K562 (cell line): ENCODE measurements around the gene GNA15. TPM values are rescaled to one million over a fixed set of nuclear protein-coding genes. Genes with fewer than 3 reads are reported as not detected.

Source experiments
- CEBPB ChIP-seq: fragments of 450-650 bp; IDR thresholded peaks from 2 replicates; pipeline ENCODE4 v1.6.1; 2016; ENCODE audit warnings: missing genetic modification characterization, missing compliant biosample characterization
- CEBPG ChIP-seq, 3 experiments: fragments of 200-800 bp in 1 of 3; sonication (Bioruptor generic) in 1 of 3; sonication (generic) in 1 of 3; formaldehyde crosslinking in 1 of 3; IDR thresholded peaks in 2 of 3; conservative IDR thresholded peaks in 1 of 3; 2 replicates each; pipeline versions ENCODE4 v1.6.1 to v1.8.0; 2016 to 2022; ENCODE audit warnings: missing compliant biosample characterization in 2 of 3, missing genetic modification characterization in 2 of 3, mild to moderate bottlenecking in 1 of 3, missing genetic modification reagents in 1 of 3
- EGR1 ChIP-seq: fragments of 450-650 bp; conservative IDR thresholded peaks from 2 replicates; pipeline ENCODE4 v1.6.1; 2017; ENCODE audit warnings: mild to moderate bottlenecking
- GABPB1 ChIP-seq: sonication (generic); formaldehyde crosslinking; IDR thresholded peaks from 2 replicates; pipeline ENCODE4 v1.8.0; 2022; ENCODE audit warnings: mild to moderate bottlenecking, missing genetic modification reagents
- HINFP ChIP-seq: fragments of 450-650 bp; conservative IDR thresholded peaks from 2 replicates; pipeline ENCODE4 v1.6.1; 2016; ENCODE audit warnings: missing genetic modification characterization, low read depth, mild to moderate bottlenecking, control low read depth, missing compliant biosample characterization
- MEIS2 ChIP-seq: fragments of 450-650 bp; IDR thresholded peaks from 2 replicates; pipeline ENCODE4 v1.6.1; 2014; ENCODE audit warnings: mild to moderate bottlenecking; ENCODE audit not compliant: partially characterized antibody
- NCOA4 ChIP-seq: fragments of 450-650 bp; IDR thresholded peaks from 2 replicates; pipeline ENCODE4 v1.6.1; 2018; ENCODE audit warnings: mild to moderate bottlenecking; ENCODE audit not compliant: partially characterized antibody
- RBFOX2 ChIP-seq: fragments of 200-400 bp; formaldehyde crosslinking; IDR thresholded peaks from 2 replicates; pipeline ENCODE4 v1.6.1; 2017; ENCODE audit warnings: low read depth, mild to moderate bottlenecking, low read length, moderate library complexity
- SPI1 ChIP-seq: IDR thresholded peaks from 2 replicates; pipeline ENCODE4 v1.6.1; 2011; ENCODE audit warnings: low read depth, low read length, control low read depth, borderline replicate concordance
- TBP ChIP-seq: optimal IDR thresholded peaks from 2 replicates; pipeline ENCODE3; 2011; ENCODE audit warnings: low read depth, low read length, improper control_type of control experiment
- TFAM ChIP-seq: fragments of 250-450 bp; sonication (Bioruptor Pico); conservative IDR thresholded peaks from 2 replicates; pipeline ENCODE4 v1.5.0; 2021; ENCODE audit warnings: mild to moderate bottlenecking, moderate library complexity
- USF1 ChIP-seq: sonication (generic); formaldehyde crosslinking; IDR thresholded peaks from 2 replicates; pipeline ENCODE4 v1.9.0; 2022; ENCODE audit warnings: mild to moderate bottlenecking, missing genetic modification reagents
- VEZF1 ChIP-seq: fragments of 200-800 bp; sonication (Bioruptor generic); IDR thresholded peaks from 2 replicates; pipeline ENCODE4 v1.6.1; 2017; ENCODE audit warnings: missing genetic modification characterization, missing compliant biosample characterization
- ZBTB1 ChIP-seq: sonication (generic); formaldehyde crosslinking; IDR thresholded peaks from 2 replicates; pipeline ENCODE4 v1.8.1; 2023; ENCODE audit warnings: missing genetic modification reagents, low read depth, mild to moderate bottlenecking, borderline replicate concordance
- polyA plus RNA-seq, 8 experiments: library from polyadenylated mRNA; depleted of rRNA in 4 of 8; stranded (reverse) in 5 of 8; unstranded in 3 of 8; fragments of >200 nt; fragmentation: Nextera tagmentation in 2 of 8; fragmentation: Illumina TruSeq in 1 of 8; extraction: Ambion mirVana in 2 of 8; extraction: Trizol in 1 of 8; gene quantifications; 2 replicates each; pipeline versions ENCODE4 v1.2.1 to v1.2.3, GENCODE V29; 2011 to 2014; ENCODE audit warnings: inconsistent platforms in 1 of 8, missing spikeins in 1 of 8
- total RNA-seq, 7 experiments: library from RNA; depleted of rRNA in 6 of 7; stranded (reverse); fragments of >200 nt in 6 of 7; fragmentation: Illumina TruSeq in 2 of 7; extraction: Trizol in 2 of 7; gene quantifications; 2 replicates each; pipeline versions ENCODE4 v1.2.1 to v1.2.3, GENCODE V29; 2011 to 2021; ENCODE audit warnings: low replicate concordance in 1 of 7
- TF ChIP-seq, protein P1 (sequence below): fragments of 250-450 bp; sonication (Bioruptor Pico); IDR thresholded peaks from 2 replicates; pipeline ENCODE4 v1.8.0; 2022; ENCODE audit warnings: inconsistent platforms

The GNA15 gene
- total and polyA plus RNA-seq, 9 of the 15 experiments (the other 6 are each of a cell fraction or from before 2014, with no cell fraction given) = 0.03 to 0.24 (median 0.11) TPM; not detected in 1

- TF ChIP-seq VEZF1 (peak; percentile 4; the same call in 1 of the 2 replicates), HINFP (tag) (0 out of 2 replicates have a peak, but pooled peaks have one; percentile 48), RBFOX2 (peak; percentile 50), USF1 (CRISPR knock-in tag) (0 out of 2 replicates have a peak, but pooled peaks have one; percentile 7), TBP (peak; percentile 43), CEBPB (tag) (no peak), CEBPG (CRISPR knock-in tag; IDR thresholded peaks at IDR 0.05) (peak; percentile 79), CEBPG (tag; conservative IDR thresholded peaks at IDR 0.05 in 1 of 2, IDR thresholded peaks at IDR 0.05 in 1 of 2) (no peak), GABPB1 (0 out of 2 replicates have a peak, but pooled peaks have one; percentile 18), MEIS2 (peak; percentile 7), ZBTB1 (CRISPR knock-in tag) (no peak), TFAM (CRISPR knock-in tag) (no peak), NCOA4 (no peak), SPI1 (peak; percentile 97), EGR1 (peak; percentile 78)
- TF ChIP-seq, protein P1, sequence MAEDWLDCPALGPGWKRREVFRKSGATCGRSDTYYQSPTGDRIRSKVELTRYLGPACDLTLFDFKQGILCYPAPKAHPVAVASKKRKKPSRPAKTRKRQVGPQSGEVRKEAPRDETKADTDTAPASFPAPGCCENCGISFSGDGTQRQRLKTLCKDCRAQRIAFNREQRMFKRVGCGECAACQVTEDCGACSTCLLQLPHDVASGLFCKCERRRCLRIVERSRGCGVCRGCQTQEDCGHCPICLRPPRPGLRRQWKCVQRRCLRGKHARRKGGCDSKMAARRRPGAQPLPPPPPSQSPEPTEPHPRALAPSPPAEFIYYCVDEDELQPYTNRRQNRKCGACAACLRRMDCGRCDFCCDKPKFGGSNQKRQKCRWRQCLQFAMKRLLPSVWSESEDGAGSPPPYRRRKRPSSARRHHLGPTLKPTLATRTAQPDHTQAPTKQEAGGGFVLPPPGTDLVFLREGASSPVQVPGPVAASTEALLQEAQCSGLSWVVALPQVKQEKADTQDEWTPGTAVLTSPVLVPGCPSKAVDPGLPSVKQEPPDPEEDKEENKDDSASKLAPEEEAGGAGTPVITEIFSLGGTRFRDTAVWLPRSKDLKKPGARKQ (CRISPR knock-in tag) = 0 out of 2 replicates have a peak, but pooled peaks have one; percentile 59
Measured at GRCh38 chr19:3193256-3194105, 57.6 kb downstream of the GNA15 start (continued).
